ENCODE measurements around the gene PAQR7. TPM values are rescaled to one million over a fixed set of nuclear protein-coding genes. Genes with fewer than 3 reads are reported as not detected.

Gene PAQR7
- polyA plus RNA-seq, 1 experiment, result 10.7 TPM

DNA sequence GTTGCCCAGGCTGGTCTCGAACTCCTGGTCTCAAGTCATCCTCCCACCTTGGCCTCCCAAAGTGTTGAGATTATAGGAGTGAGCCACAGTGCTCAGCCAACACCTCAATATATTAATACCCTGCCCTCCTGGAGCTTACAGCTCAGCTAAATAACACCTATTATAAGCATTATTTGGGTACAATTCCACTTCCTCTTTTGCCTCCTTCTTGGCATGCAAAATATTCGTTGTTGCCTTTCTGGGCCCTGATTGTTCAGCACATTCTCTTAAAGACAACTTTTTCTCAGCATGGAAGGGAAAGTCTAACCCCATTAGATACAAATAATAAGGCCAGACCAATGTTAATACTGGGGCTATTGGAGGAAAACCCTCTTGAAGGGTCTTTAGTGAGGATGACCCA lies 2.8 kb downstream of the PAQR7 start:
- TF ChIP-seq, protein P1, sequence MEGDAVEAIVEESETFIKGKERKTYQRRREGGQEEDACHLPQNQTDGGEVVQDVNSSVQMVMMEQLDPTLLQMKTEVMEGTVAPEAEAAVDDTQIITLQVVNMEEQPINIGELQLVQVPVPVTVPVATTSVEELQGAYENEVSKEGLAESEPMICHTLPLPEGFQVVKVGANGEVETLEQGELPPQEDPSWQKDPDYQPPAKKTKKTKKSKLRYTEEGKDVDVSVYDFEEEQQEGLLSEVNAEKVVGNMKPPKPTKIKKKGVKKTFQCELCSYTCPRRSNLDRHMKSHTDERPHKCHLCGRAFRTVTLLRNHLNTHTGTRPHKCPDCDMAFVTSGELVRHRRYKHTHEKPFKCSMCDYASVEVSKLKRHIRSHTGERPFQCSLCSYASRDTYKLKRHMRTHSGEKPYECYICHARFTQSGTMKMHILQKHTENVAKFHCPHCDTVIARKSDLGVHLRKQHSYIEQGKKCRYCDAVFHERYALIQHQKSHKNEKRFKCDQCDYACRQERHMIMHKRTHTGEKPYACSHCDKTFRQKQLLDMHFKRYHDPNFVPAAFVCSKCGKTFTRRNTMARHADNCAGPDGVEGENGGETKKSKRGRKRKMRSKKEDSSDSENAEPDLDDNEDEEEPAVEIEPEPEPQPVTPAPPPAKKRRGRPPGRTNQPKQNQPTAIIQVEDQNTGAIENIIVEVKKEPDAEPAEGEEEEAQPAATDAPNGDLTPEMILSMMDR (IDR thresholded peaks at IDR 0.05; ENCODE audit: low read depth, low read length), result no peak
- Histone ChIP-seq H3K9me3 (ENCODE audit: control insufficient read depth, insufficient read depth, low read length) (no peaks in the 10 kb centered on the region), H3K27ac (ENCODE audit: low read depth, low read length) (no peak overlapping the region), H3K27me3 (ENCODE audit: control insufficient read depth, insufficient read depth, low read length) (no peaks in the 10 kb centered on the region), H3K4me3 (ENCODE audit: low read depth, low read length) (no peak overlapping the region)
- CTCF ChIA-PET, result interaction anchor here (1.7 kb wide), 1 partner anchor 23 kb away, joined by 3 read pairs; no protein-coding TSS in a partner anchor
- no peak for DNase-seq (ENCODE audit: low read depth, low spot score)
- POLR2A ChIA-PET, result no interaction called here

DNA sequence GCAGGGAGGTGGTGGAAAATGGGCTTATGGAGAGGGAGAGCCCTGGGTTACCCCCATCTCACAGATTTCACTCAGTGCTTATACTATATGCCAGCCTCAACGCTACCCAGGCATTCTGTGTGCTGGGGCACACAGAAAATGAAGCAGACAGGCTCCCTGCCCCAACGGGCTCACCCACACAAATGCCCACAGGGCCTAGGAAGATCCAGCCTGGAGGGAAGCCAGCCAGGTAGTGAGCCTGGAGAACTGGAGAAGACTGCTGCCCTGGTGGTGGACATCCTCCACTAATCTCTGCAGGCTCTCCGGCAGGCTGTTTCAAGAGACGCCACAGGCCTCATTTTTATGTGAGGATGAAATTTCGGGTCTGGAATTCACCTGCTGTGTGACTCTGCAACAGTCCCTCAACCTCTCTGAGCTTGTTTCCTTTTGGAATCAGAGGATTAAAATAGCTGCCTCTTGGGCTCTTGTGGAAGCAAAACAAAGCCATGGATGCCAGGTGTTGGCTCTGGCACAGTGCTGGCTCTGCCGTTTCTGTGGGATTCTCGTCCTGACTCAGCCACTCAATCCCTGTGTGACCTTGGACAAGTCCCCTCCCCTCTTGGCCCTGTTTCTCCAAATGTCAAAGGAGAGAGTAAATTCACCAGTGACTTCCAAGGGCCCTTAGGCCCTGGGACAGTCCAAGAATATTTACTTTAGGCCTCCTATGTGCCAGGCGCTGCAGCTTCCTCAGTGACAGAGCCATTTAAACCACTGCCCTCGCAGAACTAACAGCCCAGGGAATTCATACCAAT lies 3.6 kb downstream of the PAQR7 start:
- TF ChIP-seq, protein P1 (IDR thresholded peaks at IDR 0.05; ENCODE audit: low read depth, low read length), result no peak
- H3K4me3 ChIP-seq (ENCODE audit: low read depth, low read length), result no peak overlapping the region
- POLR2A ChIA-PET, result no interaction called here
- H3K27ac ChIP-seq (ENCODE audit: low read depth, low read length), result no peak overlapping the region
- H3K9me3 ChIP-seq (ENCODE audit: control insufficient read depth, insufficient read depth, low read length), result no peaks in the 10 kb centered on the region
- CTCF ChIA-PET, result interaction anchor here (1.7 kb wide), 1 partner anchor 24 kb away, joined by 3 read pairs; no protein-coding TSS in a partner anchor
- no peaks in the 10 kb centered on the region for H3K27me3 ChIP-seq (ENCODE audit: control insufficient read depth, insufficient read depth, low read length)
- no peak for DNase-seq (ENCODE audit: low read depth, low spot score)

DNA sequence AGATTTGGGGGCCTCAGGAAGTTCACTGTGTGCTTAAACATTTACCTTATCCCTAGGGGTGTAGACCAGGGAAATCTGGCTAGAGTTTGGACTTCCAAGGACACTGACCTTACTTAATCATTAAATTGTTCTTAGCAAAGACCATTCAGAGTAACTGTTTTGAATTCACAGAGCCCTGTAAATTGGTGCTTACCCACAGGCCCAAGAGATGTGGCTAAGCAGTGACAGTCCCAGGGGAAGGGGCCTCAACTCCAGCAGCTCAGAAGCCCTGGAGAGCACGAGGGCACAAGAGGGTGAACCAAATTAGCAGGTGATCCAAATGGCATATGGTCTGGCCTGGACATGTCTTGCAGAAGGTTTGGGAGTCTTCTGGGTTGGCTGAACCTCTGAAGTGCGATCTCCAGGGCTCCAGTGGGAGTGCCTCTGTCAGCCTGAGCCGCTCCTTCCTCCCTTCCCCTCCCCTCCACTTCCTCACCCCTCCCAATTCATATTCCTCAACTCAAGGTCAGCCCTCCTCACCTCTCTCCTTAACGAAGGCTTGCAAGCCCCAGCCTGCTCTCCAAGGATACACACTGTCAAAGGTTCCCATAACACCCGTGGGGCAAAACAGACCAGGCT lies 4.3 kb downstream of the PAQR7 start:
- ChIA-PET CTCF (interaction anchor here (1.2 to 1.7 kb wide), 2 partner anchors 24 to 25 kb away, joined by 3 to 5 read pairs; no protein-coding TSS in a partner anchor), POLR2A (no interaction called here)
- TF ChIP-seq, protein P1 (IDR thresholded peaks at IDR 0.05; ENCODE audit: low read depth, low read length), result no peak

DNA sequence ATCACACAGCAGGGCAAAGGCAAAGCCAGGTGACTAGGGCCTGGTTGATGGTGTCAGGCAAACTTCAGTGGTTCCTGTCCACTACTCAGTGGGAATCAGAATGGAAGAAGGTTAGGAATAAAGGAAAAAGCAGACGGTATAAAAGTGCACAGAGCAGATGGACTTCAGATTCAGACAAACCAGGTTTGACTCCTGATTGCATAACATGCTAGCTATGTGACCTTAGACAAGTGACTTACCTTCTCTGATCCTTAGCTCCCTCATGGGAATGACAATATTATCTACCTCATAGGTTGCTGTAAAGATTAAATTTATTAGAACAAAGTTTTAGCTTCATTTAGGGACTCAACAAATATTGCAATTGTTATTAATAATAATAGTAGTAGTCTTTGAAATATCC lies 4.9 kb downstream of the PAQR7 start:
- CTCF ChIA-PET, result interaction anchor here (0.6 to 1.2 kb wide), 2 partner anchors 13 to 25 kb away, joined by 3 to 5 read pairs; no protein-coding TSS in a partner anchor

More for the DNA sequence above, 4.3 kb downstream of the PAQR7 start:
- H3K27ac ChIP-seq (ENCODE audit: low read depth, low read length), result no peak overlapping the region
- DNase-seq (ENCODE audit: low read depth, low spot score), result no peak
- H3K4me3 ChIP-seq (ENCODE audit: low read depth, low read length), result no peak overlapping the region
- H3K27me3 ChIP-seq (ENCODE audit: control insufficient read depth, insufficient read depth, low read length), result no peaks in the 10 kb centered on the region
- H3K9me3 ChIP-seq (ENCODE audit: control insufficient read depth, insufficient read depth, low read length), result no peaks in the 10 kb centered on the region

More for the DNA sequence above, 4.9 kb downstream of the PAQR7 start:
- DNase-seq (ENCODE audit: low read depth, low spot score), result no peak
- no peak overlapping the region for H3K27ac ChIP-seq (ENCODE audit: low read depth, low read length)
- H3K4me3 ChIP-seq (ENCODE audit: low read depth, low read length), result no peak overlapping the region
- H3K27me3 ChIP-seq (ENCODE audit: control insufficient read depth, insufficient read depth, low read length), result no peaks in the 10 kb centered on the region
- no peaks in the 10 kb centered on the region for H3K9me3 ChIP-seq (ENCODE audit: control insufficient read depth, insufficient read depth, low read length)
- TF ChIP-seq, protein P1 (IDR thresholded peaks at IDR 0.05; ENCODE audit: low read depth, low read length), result no peak
- POLR2A ChIA-PET, result no interaction called here

Data from AG04450 (cell line).